Calu3 (cell line): ENCODE data around the gene REXO4. TPM values are rescaled to one million over a fixed set of nuclear protein-coding genes. Genes with fewer than 3 reads are reported as not detected.

ENCODE experiments used
- BruUV-seq: library from RNA; stranded (reverse); fragments of 400-500 nt; replicated peaks from 2 replicates; lab custom pipeline; 2021; lab: Mats Ljungman, UMichigan
- CTCF ChIA-PET: fragments of 300-600 bp; sonication (Branson Sonifier 250); formaldehyde crosslinking; loops from one replicate; lab custom pipeline; 2022; ENCODE audit warnings: antibody characterized with exemption; lab: Charles Lee
- DNase-seq: peaks from one replicate; pipeline ENCODE4 v3.0.0; 2022
- H3K27ac Mint-ChIP-seq: one replicate; pipeline ENCODE4 v1.8.0; 2022; ENCODE audit warnings: mixed read lengths; ENCODE audit not compliant: unreplicated experiment
- H3K27me3 Mint-ChIP-seq: one replicate; pipeline ENCODE4 v1.8.0; 2022; ENCODE audit warnings: mixed read lengths; ENCODE audit not compliant: unreplicated experiment
- H3K36me3 Mint-ChIP-seq: one replicate; pipeline ENCODE4 v1.8.0; 2022; ENCODE audit warnings: mild to moderate bottlenecking, moderate library complexity, mixed read lengths; ENCODE audit not compliant: insufficient read depth, unreplicated experiment
- H3K4me1 Mint-ChIP-seq: one replicate; pipeline ENCODE4 v1.8.0; 2022; ENCODE audit warnings: mild to moderate bottlenecking, low read depth, mixed read lengths; ENCODE audit not compliant: unreplicated experiment
- H3K4me3 Mint-ChIP-seq: one replicate; pipeline ENCODE4 v1.8.0; 2022; ENCODE audit warnings: mild to moderate bottlenecking, low read depth, moderate library complexity, mixed read lengths; ENCODE audit not compliant: unreplicated experiment
- H3K9me3 Mint-ChIP-seq: one replicate; pipeline ENCODE4 v1.8.0; 2022; ENCODE audit warnings: low read depth, mixed read lengths; ENCODE audit not compliant: unreplicated experiment
- CTCF ChIP-seq: fragments of 200-600 bp; IDR thresholded peaks from one replicate; pipeline ENCODE4 v1.8.0; 2022; ENCODE audit warnings: antibody characterized with exemption; ENCODE audit not compliant: unreplicated experiment
- intact Hi-C: fragments of 100-400 bp; cut with micrococcal nuclease; formaldehyde crosslinking; loops from one replicate; pipeline ENCODE4 v1.10.0; 2022; ENCODE audit not compliant: unreplicated experiment
- total RNA-seq: library from RNA; stranded (reverse); gene quantifications from 2 replicates; pipeline ENCODE4 v1.2.3, GENCODE V29; 2022

REXO4 gene
- total RNA-seq, 1 experiment from 2014 or later = 23.4 TPM

GRCh38 chr9:133374612-133375115, 43.1 kb downstream of the REXO4 start:
- intact Hi-C loops = loop anchor here (2.0 kb wide), 1 partner anchor 18 kb away; the partner anchor contains the start of genes SURF1 and SURF2
- CTCF ChIA-PET = no interaction called here
- Mint-ChIP-seq H3K27me3 (no peaks in the 10 kb centered on the region), H3K4me3 (peak overlapping the region; percentile 89), H3K9me3 (no peaks in the 10 kb centered on the region), H3K36me3 (peaks cover 35% of the 10 kb centered on the region), H3K27ac (peak overlapping the region; percentile 88), H3K4me1 (peaks cover 18% of the 10 kb centered on the region)
- no TSS peak for BruUV-seq
- no peak for TF ChIP-seq CTCF
- no peak for DNase-seq

DNA sequence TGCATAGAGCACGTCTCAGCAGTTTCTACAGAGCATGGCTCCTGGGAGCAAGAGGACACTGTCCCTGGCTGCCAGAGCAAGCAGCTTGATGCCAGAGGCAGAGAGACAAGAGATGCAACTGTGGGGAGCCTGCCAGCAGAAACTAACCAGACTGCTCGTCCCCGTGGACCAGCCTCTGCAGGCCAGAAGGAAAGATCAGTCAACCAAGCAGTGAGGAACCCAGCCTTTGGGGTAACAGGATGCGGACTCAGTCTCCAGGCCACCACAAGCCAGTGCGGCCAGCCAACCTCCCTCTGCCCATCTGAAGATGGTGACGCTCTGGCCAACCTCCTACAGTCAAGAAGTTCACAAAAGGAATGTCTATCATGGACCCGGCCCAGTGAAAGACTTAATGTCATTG, 45.7 kb downstream of the REXO4 start:
- peaks cover 13% of the 10 kb centered on the region for H3K4me1 Mint-ChIP-seq
- CTCF ChIA-PET = no interaction called here
- H3K27ac Mint-ChIP-seq = no peak overlapping the region
- intact Hi-C loops = no loop called here
- no peaks in the 10 kb centered on the region for H3K9me3 Mint-ChIP-seq
- no peak for TF ChIP-seq CTCF
- BruUV-seq = no TSS peak
- peaks cover 35% of the 10 kb centered on the region for H3K36me3 Mint-ChIP-seq
- DNase-seq = no peak
- H3K27me3 Mint-ChIP-seq = no peaks in the 10 kb centered on the region
- H3K4me3 Mint-ChIP-seq = no peak overlapping the region

- DNase-seq = no peak
- no peak for TF ChIP-seq CTCF
- CTCF ChIA-PET = no interaction called here
- no peak overlapping the region for H3K4me3 Mint-ChIP-seq
- H3K36me3 Mint-ChIP-seq = peaks cover 35% of the 10 kb centered on the region
- no peaks in the 10 kb centered on the region for H3K9me3 Mint-ChIP-seq
- no TSS peak for BruUV-seq
- intact Hi-C loops = no loop called here
- no peak overlapping the region for H3K27ac Mint-ChIP-seq
- peaks cover 13% of the 10 kb centered on the region for H3K4me1 Mint-ChIP-seq
- no peaks in the 10 kb centered on the region for H3K27me3 Mint-ChIP-seq
Measured at GRCh38 chr9:133371261-133371711, 46.5 kb downstream of the REXO4 start.

GRCh38 chr9:133370685-133371084, 47.1 kb downstream of the REXO4 start:
- H3K4me3 Mint-ChIP-seq = no peak overlapping the region
- no peak for DNase-seq
- no peak for TF ChIP-seq CTCF
- BruUV-seq = no TSS peak
- H3K4me1 Mint-ChIP-seq = peaks cover 13% of the 10 kb centered on the region
- no peaks in the 10 kb centered on the region for H3K27me3 Mint-ChIP-seq
- CTCF ChIA-PET = no interaction called here
- no peaks in the 10 kb centered on the region for H3K9me3 Mint-ChIP-seq
- H3K27ac Mint-ChIP-seq = no peak overlapping the region
- H3K36me3 Mint-ChIP-seq = peaks cover 35% of the 10 kb centered on the region
- intact Hi-C loops = no loop called here
